HFF-Myc (cell line): Measurements from ENCODE around the gene CDH23.

Experiments
- DNase-seq: peaks from one replicate; pipeline ENCODE4 v3.0.0-alpha.2; 2011; ENCODE audit warnings: low read depth; ENCODE audit errors: extremely low read depth
- H3K4me3 ChIP-seq: replicated peaks from 2 replicates; pipeline ENCODE4 v1.5.1; 2011; ENCODE audit warnings: low read depth, mild to moderate bottlenecking, control low read depth, low read length
- CTCF ChIP-seq: IDR thresholded peaks from 2 replicates; pipeline ENCODE4 v1.5.1; 2012; ENCODE audit warnings: mild to moderate bottlenecking, low read depth, low read length, control low read depth; ENCODE audit errors: missing control alignments

The CDH23 gene

GRCh38 chr10:71424496-71425194 lies 27.9 kb downstream of the CDH23 start:
- no peak for DNase-seq
- no peak for TF ChIP-seq CTCF
- H3K4me3 ChIP-seq: no peak overlapping the region

- no peak for DNase-seq
- no peak for TF ChIP-seq CTCF
- no peak overlapping the region for H3K4me3 ChIP-seq
Observed at GRCh38 chr10:71426058-71426605, 29.4 kb downstream of the CDH23 start.

GRCh38 chr10:71427246-71427645 lies 30.5 kb downstream of the CDH23 start:
- no peak for DNase-seq
- H3K4me3 ChIP-seq: no peak overlapping the region

GRCh38 chr10:71429304-71429703 lies 32.6 kb downstream of the CDH23 start:
- no peak for DNase-seq
- no peak for TF ChIP-seq CTCF
- no peak overlapping the region for H3K4me3 ChIP-seq

More at GRCh38 chr10:71427246-71427645, 30.5 kb downstream of the CDH23 start:
- no peak for TF ChIP-seq CTCF

- peak; percentile 37 for TF ChIP-seq CTCF
- no peak overlapping the region for H3K4me3 ChIP-seq
- DNase-seq: no peak
Observed at GRCh38 chr10:71429929-71430328, 33.2 kb downstream of the CDH23 start.

GRCh38 chr10:71431239-71432100 lies 34.8 kb downstream of the CDH23 start:
- H3K4me3 ChIP-seq: no peak overlapping the region
- DNase-seq: no peak
- TF ChIP-seq CTCF: no peak
